Endothelial cell of umbilical vein (primary cell): Measurements from ENCODE around the gene HDAC10. TPM values are rescaled to one million over a fixed set of nuclear protein-coding genes. Genes with fewer than 3 reads are reported as not detected.

ENCODE experiments used
- BruUV-seq: library from RNA; stranded (reverse); fragments of 400-500 nt; replicated peaks from 2 replicates; lab custom pipeline; 2021; lab: Mats Ljungman, UMichigan
- CTCF ChIA-PET: fragments of 300-600, 350-600 bp; sonication (Branson Sonifier 250); formaldehyde crosslinking; loops from one replicate; lab custom pipeline; 2021; ENCODE audit warnings: antibody characterized with exemption, inconsistent platforms; lab: Charles Lee
- POLR2A ChIA-PET: fragments of 300-600, 350-600 bp; sonication (Branson Sonifier 250); formaldehyde crosslinking; loops from one replicate; lab custom pipeline; 2021; ENCODE audit warnings: antibody characterized with exemption, inconsistent platforms; lab: Charles Lee
- DNase-seq: peaks from one replicate; pipeline ENCODE4 v3.0.0-alpha.2; 2011; ENCODE audit warnings: low read depth, low spot score
- FAIRE-seq: peaks from 2 replicates; lab custom pipeline; 2011; peaks lifted over from hg19 to GRCh38; lab: Jason Lieb, UNC
- H2AFZ ChIP-seq: 2 replicates; pipeline ENCODE4 v1.6.0; 2012; ENCODE audit warnings: low read depth, low read length, control low read depth, inconsistent platforms
- H3K27ac ChIP-seq: 2 replicates; pipeline ENCODE4 v1.5.1; 2011; ENCODE audit warnings: low read depth, mild to moderate bottlenecking, control low read depth, low read length, moderate library complexity; ENCODE audit not compliant: insufficient read depth
- H3K27me3 ChIP-seq, 2 experiments: 2 replicates each; pipeline versions ENCODE4 v1.6.0 to v1.6.1; 2011; ENCODE audit warnings: low read length in 2 of 2, mixed read lengths in 1 of 2; ENCODE audit not compliant: control insufficient read depth in 2 of 2, insufficient read depth in 2 of 2
- H3K36me3 ChIP-seq, 2 experiments: 2 replicates in 1 of 2; 3 replicates in 1 of 2; pipeline ENCODE4 v1.5.1; 2011; ENCODE audit warnings: low read length in 2 of 2, mild to moderate bottlenecking in 1 of 2, moderate library complexity in 1 of 2; ENCODE audit not compliant: control insufficient read depth in 2 of 2, insufficient read depth in 2 of 2; ENCODE audit errors: extremely low read depth in 1 of 2
- H3K4me1 ChIP-seq: 3 replicates; pipeline ENCODE4 v1.5.1; 2011; ENCODE audit warnings: mild to moderate bottlenecking, low read length; ENCODE audit not compliant: control insufficient read depth, insufficient read depth; ENCODE audit errors: extremely low read depth
- H3K4me2 ChIP-seq: 2 replicates; pipeline ENCODE4 v1.6.1; 2011; ENCODE audit warnings: low read length, control low read depth, mixed read lengths; ENCODE audit not compliant: insufficient read depth
- H3K4me3 ChIP-seq, 3 experiments: fragments of 200-600 bp in 1 of 3; sonication (generic), shearing (Covaris generic) in 1 of 3; replicated peaks in 1 of 3; 2 replicates each; pipeline ENCODE4 v1.5.1; 2011 to 2016; ENCODE audit warnings: control low read depth in 3 of 3, low read length in 3 of 3, mild to moderate bottlenecking in 2 of 3, inconsistent platforms in 1 of 3, low read depth in 1 of 3, moderate library complexity in 1 of 3; ENCODE audit not compliant: insufficient read depth in 1 of 3
- H3K79me2 ChIP-seq: 2 replicates; pipeline ENCODE4 v1.6.0; 2012; ENCODE audit warnings: low read length, inconsistent platforms; ENCODE audit not compliant: control insufficient read depth, insufficient read depth
- H3K9ac ChIP-seq: replicated peaks from 2 replicates; pipeline ENCODE3; 2011; ENCODE audit warnings: low read length, control low read depth; ENCODE audit not compliant: insufficient read depth; ENCODE audit errors: extremely low read depth
- H3K9me1 ChIP-seq: replicated peaks from 3 replicates; pipeline ENCODE4 v1.6.0; 2011; ENCODE audit warnings: mild to moderate bottlenecking, low read length; ENCODE audit not compliant: control insufficient read depth, insufficient read depth; ENCODE audit errors: extremely low read depth
- H3K9me3 ChIP-seq: replicated peaks from 2 replicates; pipeline ENCODE4 v1.5.1; 2012; ENCODE audit warnings: low read length, inconsistent platforms; ENCODE audit not compliant: control insufficient read depth, insufficient read depth
- H4K20me1 ChIP-seq: replicated peaks from 2 replicates; pipeline ENCODE3; 2011; ENCODE audit warnings: mild to moderate bottlenecking, low read length; ENCODE audit not compliant: control insufficient read depth, insufficient read depth; ENCODE audit errors: extremely low read depth
- EZH2 ChIP-seq: IDR thresholded peaks from 2 replicates; pipeline ENCODE4 v1.6.1; 2012; ENCODE audit warnings: borderline replicate concordance, low read depth, mild to moderate bottlenecking, moderate library complexity, low read length, inconsistent platforms; ENCODE audit not compliant: severe bottlenecking
- FOS ChIP-seq: IDR thresholded peaks from 2 replicates; pipeline ENCODE4 v1.6.1; 2011; ENCODE audit warnings: mild to moderate bottlenecking, low read length, moderate library complexity, borderline replicate concordance; ENCODE audit not compliant: insufficient read depth
- GATA2 ChIP-seq: IDR thresholded peaks from 2 replicates; pipeline ENCODE4 v1.7.0; 2011; ENCODE audit warnings: low read depth, mild to moderate bottlenecking, moderate library complexity, mixed read lengths, low read length; ENCODE audit not compliant: insufficient read length, insufficient read depth
- JUN ChIP-seq: IDR thresholded peaks from 2 replicates; pipeline ENCODE4 v1.6.1; 2011; ENCODE audit warnings: borderline replicate concordance, low read depth; ENCODE audit not compliant: insufficient read length, insufficient read depth
- MYC ChIP-seq: IDR thresholded peaks from one replicate; pipeline ENCODE4 v1.6.1; 2011; ENCODE audit warnings: mild to moderate bottlenecking, low read depth, low read length
- POLR2A ChIP-seq: IDR thresholded peaks from 2 replicates; pipeline ENCODE4 v1.6.1; 2012; ENCODE audit warnings: low read depth, mild to moderate bottlenecking, control low read depth, low read length
- POLR2AphosphoS5 ChIP-seq: IDR thresholded peaks from 2 replicates; pipeline ENCODE4 v1.6.1; 2012; ENCODE audit warnings: low read depth, mild to moderate bottlenecking, control low read depth, low read length, moderate library complexity; ENCODE audit not compliant: insufficient read depth
- dilution Hi-C: fragments of 300-500 bp; cut with MboI; formaldehyde crosslinking; loops from one replicate; pipeline ENCODE4 v1.15.0; 2019; ENCODE audit warnings: low sequenced_read_pairs; ENCODE audit not compliant: extremely low pct_ligation_motif_present
- intact Hi-C: fragments of 100-400 bp; cut with micrococcal nuclease; formaldehyde crosslinking; loops from one replicate; pipeline ENCODE4 v1.10.0; 2022
- polyA plus RNA-seq, 4 experiments: library from polyadenylated mRNA; depleted of rRNA in 3 of 4; stranded (reverse) in 3 of 4; unstranded in 1 of 4; fragments of >200 nt; gene quantifications; 2 replicates each; pipeline versions ENCODE4 v1.2.1 to v1.2.3, GENCODE V29; 2011 to 2012; ENCODE audit warnings: missing spikeins in 1 of 4
- total RNA-seq: library from RNA; stranded (reverse); gene quantifications from 2 replicates; pipeline ENCODE4 v1.2.3, GENCODE V29; 2021
- TF ChIP-seq, protein P1 (sequence below), 2 donors: IDR thresholded peaks; 1 replicate in 1 of 2; 2 replicates in 1 of 2; pipeline ENCODE4 v1.5.1; 2011; ENCODE audit warnings: low read length in 2 of 2, mild to moderate bottlenecking in 2 of 2, moderate library complexity in 2 of 2, control low read depth in 1 of 2, inconsistent platforms in 1 of 2, low read depth in 1 of 2; ENCODE audit not compliant: insufficient read depth in 1 of 2; ENCODE audit errors: extremely low read depth in 1 of 2
- TF ChIP-seq, protein P2 (sequence below): IDR thresholded peaks from 2 replicates; pipeline ENCODE4 v1.6.1; 2011; ENCODE audit not compliant: insufficient read depth, insufficient read length

HDAC10 gene
- total and polyA plus RNA-seq, 2 donors (not counting 3 experiments of a cell fraction or from before 2014, with no cell fraction given), result 32.6 to 47.0 TPM

DNA sequence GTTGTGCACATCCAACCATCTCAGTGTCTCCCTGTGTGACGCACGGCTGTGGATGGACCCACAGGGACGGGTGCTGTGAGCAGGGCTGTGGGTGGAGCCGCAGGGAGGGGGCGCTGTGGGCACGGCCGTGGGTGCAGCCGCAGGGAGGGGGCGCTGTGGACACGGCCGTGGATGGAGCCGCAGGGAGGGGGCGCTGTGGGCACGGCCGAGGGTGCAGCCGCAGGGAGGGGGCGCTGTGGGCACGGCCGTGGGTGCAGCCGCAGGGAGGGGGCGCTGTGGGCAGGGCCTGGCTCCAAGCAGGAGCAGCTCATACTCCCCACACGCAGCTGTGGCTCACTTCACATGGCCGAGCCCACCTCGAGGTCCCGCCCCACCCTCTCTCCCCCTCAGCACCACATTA, 25.1 kb upstream of the HDAC10 start:
- FAIRE-seq (peak; percentile 33), DNase-seq (peak; percentile 43)
- dilution Hi-C loops, result no loop called here
- Histone ChIP-seq H3K4me1 (peaks cover 6% of the 10 kb centered on the region), H3K27ac (no peak overlapping the region), H4K20me1 (no peaks in the 10 kb centered on the region), H3K27me3 (no peaks in the 10 kb centered on the region), H3K36me3 (peaks cover 26 to 50% of the 10 kb centered on the region in 2 experiments), H3K9me1 (no peaks in the 10 kb centered on the region), H3K9me3 (no peaks in the 10 kb centered on the region), H3K4me3 (no peak overlapping the region), H2AFZ (no peak overlapping the region), H3K9ac (no peak overlapping the region), H3K4me2 (no peak overlapping the region), H3K79me2 (no peaks in the 10 kb centered on the region)
- CTCF ChIA-PET, result interaction anchor here (0.6 to 3.1 kb wide), 12 partner anchors 9 to 65 kb away, joined by 3 to 36 read pairs (median 4); partner anchors contain the start of genes DENND6B and PLXNB2
- no TSS peak for BruUV-seq
- TF ChIP-seq, protein P1, sequence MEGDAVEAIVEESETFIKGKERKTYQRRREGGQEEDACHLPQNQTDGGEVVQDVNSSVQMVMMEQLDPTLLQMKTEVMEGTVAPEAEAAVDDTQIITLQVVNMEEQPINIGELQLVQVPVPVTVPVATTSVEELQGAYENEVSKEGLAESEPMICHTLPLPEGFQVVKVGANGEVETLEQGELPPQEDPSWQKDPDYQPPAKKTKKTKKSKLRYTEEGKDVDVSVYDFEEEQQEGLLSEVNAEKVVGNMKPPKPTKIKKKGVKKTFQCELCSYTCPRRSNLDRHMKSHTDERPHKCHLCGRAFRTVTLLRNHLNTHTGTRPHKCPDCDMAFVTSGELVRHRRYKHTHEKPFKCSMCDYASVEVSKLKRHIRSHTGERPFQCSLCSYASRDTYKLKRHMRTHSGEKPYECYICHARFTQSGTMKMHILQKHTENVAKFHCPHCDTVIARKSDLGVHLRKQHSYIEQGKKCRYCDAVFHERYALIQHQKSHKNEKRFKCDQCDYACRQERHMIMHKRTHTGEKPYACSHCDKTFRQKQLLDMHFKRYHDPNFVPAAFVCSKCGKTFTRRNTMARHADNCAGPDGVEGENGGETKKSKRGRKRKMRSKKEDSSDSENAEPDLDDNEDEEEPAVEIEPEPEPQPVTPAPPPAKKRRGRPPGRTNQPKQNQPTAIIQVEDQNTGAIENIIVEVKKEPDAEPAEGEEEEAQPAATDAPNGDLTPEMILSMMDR (IDR thresholded peaks at IDR 0.05; ENCODE audit: extremely low read depth in 1 of 2, insufficient read depth in 1 of 2, low read depth in 1 of 2, low read length in 2 of 2), result peak; percentile 38 to 50
- TF ChIP-seq POLR2AphosphoS5, result no peak
- intact Hi-C loops, result loop anchor here (1.0 kb wide), 1 partner anchor 51 kb away; the partner anchor contains the start of gene DENND6B
- POLR2A ChIA-PET, result no interaction called here

DNA sequence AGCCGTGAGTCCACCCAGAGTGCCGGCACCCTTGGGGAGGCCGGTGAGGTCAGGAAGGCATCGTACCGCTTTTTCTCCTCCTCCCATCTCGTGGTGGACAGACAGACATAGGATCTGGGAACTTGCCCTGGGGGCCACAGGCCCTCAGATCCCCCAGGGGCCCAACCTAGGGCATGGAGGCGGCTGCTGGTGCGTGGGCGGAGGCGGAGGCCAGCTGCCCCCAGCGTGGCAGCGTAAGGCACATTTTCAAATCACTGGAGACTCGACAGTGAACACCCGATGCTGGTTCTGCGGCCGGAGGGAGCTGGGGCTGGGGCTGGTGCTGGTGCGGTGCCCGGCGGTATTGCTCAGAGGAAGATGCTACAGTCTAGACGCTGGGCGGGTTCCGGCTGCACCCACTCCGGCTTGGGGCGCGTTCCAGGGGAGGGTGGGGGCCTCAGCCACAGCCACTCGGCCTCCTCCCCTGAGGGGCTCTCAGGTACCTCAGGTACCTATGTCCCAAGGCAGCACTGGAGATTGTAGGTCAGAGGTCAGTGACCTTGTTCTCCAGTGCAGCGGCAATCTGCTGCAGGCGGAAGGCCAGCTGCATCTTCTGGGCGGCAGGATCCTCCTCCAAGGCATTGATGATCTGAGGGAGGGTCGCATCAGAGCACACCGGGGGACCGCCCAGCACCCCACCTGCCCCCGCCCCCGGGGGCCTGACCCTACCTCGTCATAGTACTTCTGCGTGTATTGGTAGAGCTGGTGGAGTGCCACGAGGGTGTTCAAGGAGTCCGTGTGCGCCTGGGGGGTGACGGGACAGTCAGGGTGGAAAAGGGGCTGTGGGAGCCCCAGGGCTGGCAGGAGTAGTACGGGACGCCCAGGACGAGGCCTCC, 24.4 kb upstream of the HDAC10 start:
- no peak for FAIRE-seq
- Histone ChIP-seq H3K4me2 (no peak overlapping the region), H3K27ac (no peak overlapping the region), H3K4me1 (peaks cover 12% of the 10 kb centered on the region), H2AFZ (no peak overlapping the region), H3K27me3 (no peaks in the 10 kb centered on the region), H3K4me3 (no peak overlapping the region), H3K9me1 (no peaks in the 10 kb centered on the region), H3K79me2 (no peaks in the 10 kb centered on the region), H4K20me1 (no peaks in the 10 kb centered on the region), H3K9me3 (no peaks in the 10 kb centered on the region), H3K9ac (no peak overlapping the region), H3K36me3 (peaks cover 21 to 45% of the 10 kb centered on the region in 2 experiments)
- TF ChIP-seq MYC, result no peak
- no peak for TF ChIP-seq FOS
- no peak for TF ChIP-seq POLR2AphosphoS5
- no peak for TF ChIP-seq EZH2
- no peak for TF ChIP-seq POLR2A
- no peak for TF ChIP-seq JUN
- TF ChIP-seq, protein P2, sequence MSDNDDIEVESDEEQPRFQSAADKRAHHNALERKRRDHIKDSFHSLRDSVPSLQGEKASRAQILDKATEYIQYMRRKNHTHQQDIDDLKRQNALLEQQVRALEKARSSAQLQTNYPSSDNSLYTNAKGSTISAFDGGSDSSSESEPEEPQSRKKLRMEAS, result no peak
- no peak for TF ChIP-seq GATA2
- TF ChIP-seq, protein P1 (IDR thresholded peaks at IDR 0.05; ENCODE audit: extremely low read depth in 1 of 2, insufficient read depth in 1 of 2, low read depth in 1 of 2, low read length in 2 of 2), result no peak
- intact Hi-C loops, result loop anchor here (1.0 kb wide), 1 partner anchor 52 kb away; the partner anchor contains the start of gene DENND6B
- DNase-seq, result no peak
- TSS peak; percentile 81 for BruUV-seq
- CTCF ChIA-PET, result interaction anchor here (0.9 to 3.1 kb wide), 5 partner anchors 18 to 66 kb away, joined by 4 to 36 read pairs (median 20); partner anchors contain the start of genes DENND6B and PLXNB2
- dilution Hi-C loops, result no loop called here
- POLR2A ChIA-PET, result no interaction called here
